HG03066 (cell line): ENCODE measurements around the gene DIPK1B.

ENCODE experiments used
- ATAC-seq: cut with Tn5 transposase; IDR thresholded peaks from one replicate; pipeline ENCODE4 v1.9.1; 2021; ENCODE audit warnings: low read depth; ENCODE audit not compliant: unreplicated experiment

DIPK1B gene

GRCh38 chr9:136718345-136719194 is 6.2 kb downstream of the DIPK1B start:
- ATAC-seq, result no peak

- no peak for ATAC-seq
These were observed 7.0 kb downstream of the DIPK1B start for GRCh38 chr9:136719195-136719880.

DNA sequence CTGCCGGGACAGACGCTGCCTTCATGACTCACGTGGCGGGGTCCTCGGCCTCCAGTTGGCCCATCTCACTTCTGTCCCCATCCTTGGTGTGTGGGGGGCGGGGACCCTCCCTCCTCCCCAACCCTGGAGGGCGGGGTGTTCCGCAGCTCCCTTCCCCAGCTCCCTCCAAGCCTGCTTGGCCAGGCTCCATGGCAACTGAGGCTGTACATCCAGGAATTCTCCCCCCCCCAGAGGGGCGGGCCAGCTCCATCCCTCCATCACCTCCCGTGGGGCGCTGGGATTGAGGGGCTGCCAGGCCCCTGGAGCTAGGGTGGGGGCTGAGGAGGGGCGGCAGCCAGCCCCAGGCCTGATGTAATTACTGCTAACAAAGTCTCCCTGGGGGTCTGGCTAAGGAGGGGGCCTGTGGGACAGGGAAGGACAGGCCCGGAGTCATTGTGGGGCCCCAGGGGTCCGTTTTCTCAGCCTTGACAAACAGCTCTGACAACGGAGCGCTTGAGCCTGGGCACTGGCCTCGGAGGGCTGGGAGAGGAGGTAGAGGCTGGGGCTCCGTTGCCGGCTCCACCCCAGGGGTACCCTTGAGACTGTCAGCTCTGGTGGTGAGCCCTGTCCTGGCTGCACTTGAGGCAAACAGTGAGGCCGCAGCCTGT is 8.0 kb downstream of the DIPK1B start:
- ATAC-seq, result no peak

DNA sequence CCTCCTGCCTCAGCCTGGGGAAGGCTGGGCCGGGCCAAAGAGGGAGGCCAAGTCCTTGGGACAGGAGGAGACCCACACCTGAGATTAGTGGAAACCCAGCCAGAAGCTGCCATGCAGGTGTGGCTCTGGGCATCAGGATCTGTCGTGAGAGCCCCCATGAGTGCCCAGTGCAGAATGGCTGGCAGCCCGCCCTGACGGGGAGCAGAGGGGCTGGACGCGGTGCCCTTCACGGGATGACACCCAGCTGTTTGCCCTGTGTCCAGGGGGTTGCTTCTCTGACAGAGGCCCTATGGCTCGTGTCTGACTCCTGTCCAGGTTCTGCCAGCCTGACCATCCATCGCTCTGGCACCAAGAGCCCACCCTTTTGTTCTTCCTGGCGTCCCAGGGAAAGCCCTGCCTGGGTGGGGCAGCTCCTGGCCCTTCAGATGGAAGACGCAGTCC is 8.5 kb downstream of the DIPK1B start:
- no peak for ATAC-seq

GRCh38 chr9:136721339-136722092 is 9.1 kb downstream of the DIPK1B start:
- ATAC-seq, result no peak

DNA sequence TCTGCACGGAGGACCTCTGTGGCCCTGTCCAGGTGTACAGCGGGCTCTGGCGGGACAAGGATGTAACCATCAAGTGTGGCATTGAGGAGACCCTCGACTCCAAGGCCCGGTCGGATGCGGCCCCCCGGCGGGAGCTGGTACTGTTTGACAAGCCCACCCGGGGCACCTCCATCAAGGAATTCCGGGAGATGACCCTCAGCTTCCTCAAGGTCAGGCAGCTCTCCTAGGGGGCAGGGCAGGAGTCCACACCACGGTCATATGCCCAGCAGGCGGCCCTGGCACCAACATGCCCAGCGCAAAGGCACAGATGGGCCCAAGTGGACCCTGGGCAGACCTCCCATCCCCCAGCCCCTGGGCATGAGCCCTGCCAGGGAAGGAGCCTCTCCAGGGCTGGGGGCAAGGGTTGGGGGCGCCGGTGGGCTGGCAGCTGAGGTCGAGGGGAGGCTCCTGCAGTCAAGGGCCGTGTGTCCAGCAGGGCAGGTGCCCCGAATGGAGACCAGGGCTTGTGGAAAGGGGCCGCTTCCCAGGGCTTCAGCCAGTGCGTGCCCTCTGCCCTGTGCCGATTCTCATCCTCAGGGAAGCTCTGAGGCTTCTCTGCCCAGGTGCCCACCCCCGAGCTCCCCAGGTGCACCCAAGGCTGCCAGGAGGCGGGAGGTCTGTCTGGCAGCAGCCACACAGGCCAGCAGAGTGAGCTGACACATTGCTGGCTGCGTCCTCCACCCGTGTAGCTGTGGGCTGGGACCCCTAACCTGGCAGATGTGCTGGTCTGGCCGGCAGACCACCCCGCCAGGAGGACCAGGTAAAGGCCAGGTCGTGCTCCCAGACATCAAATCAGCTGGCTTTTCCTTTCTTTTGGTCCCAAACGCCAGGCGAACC is 10.0 kb downstream of the DIPK1B start:
- no peak for ATAC-seq

GRCh38 chr9:136722969-136723356 is 10.6 kb downstream of the DIPK1B start:
- no peak for ATAC-seq

DNA sequence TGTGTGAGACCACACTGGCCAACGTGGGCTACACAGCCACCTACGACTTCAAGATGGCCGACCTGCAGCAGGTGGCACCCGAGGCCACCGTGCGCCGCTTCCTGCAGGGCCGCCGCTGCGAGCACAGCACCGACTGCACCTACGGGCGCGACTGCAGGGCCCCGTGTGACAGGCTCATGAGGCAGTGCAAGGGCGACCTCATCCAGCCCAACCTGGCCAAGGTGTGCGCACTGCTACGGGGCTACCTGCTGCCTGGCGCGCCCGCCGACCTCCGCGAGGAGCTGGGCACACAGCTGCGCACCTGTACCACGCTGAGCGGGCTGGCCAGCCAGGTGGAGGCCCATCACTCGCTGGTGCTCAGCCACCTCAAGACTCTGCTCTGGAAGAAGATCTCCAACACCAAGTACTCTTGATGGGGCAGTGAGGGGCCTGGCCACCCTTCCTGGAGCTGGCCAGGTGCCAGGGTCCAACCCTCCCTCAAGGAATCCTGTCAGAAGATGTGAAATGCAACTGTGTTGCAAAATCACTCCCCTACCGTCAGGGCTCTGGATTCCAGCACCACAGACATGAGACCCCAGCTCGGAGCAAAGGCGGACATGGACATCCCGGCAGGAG is 11.1 kb downstream of the DIPK1B start:
- ATAC-seq, result no peak

DNA sequence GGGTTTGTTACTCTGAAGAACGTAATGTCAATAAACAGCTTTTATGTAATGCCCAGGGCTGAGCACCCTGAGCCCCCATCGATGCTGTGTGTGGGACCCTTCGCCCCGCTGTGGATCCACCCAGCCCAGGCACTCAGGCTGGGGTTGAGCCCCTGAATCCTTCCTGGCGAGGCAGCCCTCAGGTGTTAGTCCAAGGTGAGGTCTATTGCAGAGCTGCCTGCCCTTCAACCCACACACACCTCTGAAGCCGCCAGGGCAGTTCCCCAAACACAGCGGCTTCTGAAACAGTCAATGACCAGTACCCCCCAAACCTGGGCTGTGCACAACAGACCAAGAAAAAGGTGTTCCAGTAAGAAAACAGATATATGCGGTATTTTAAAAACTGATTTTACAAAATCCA is 11.6 kb downstream of the DIPK1B start:
- no peak for ATAC-seq

- ATAC-seq, result no peak
These were observed 12.4 kb downstream of the DIPK1B start for GRCh38 chr9:136724772-136725171.

- no peak for ATAC-seq
These were observed 13.2 kb downstream of the DIPK1B start for GRCh38 chr9:136725612-136726011.

- no peak for ATAC-seq
These were observed 13.7 kb downstream of the DIPK1B start for GRCh38 chr9:136726118-136726517.

DNA sequence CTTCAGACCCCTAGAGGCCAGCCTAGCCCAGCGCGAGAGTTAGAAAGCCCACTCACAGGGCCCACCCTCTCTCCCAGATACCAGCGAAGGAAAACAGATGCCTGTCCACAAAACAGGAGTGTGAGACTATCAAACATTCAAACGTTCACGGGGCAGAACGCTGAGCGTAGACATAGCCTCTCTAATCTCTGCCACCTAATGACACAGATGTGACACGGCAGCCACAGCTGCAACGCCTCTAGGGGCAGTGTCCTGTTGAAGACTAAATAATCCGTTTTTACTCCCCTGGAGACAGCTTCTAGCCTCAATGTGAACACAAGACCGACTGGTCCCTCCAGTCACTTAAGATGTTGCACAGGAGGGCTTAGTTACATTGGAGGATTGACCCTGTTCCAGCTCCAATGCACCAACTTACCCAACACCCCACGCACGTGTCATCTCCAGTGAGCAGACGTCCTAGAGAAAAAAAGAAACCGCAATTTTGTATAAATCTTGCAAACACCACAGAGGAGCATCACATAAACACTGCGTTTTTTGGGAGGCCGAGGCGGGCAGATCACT is 14.3 kb downstream of the DIPK1B start:
- ATAC-seq, result no peak

DNA sequence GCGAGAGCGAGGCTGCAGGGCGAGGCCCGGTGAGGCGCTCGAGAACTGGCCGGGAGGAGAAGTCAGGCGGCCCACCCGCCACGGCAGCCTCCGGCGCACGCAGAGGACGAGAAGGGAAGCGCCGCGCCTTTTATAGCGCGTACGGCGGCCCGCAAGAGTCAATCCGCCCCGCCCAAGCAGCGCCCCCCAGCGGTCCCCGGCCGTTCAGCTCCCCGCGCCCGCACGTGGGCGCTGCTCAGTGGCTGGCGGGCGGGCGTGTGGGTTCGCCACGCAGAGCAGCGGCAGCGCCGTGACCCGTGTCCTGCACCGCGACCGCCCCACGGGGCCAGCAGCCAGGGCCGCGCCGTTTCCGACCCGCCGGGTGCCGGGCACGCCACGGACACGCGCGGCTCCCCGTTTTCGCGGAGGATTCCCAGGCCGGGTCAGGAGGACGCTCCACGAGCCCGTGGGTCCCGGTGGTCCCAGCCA is 15.7 kb downstream of the DIPK1B start:
- peak; percentile 71 for ATAC-seq

DNA sequence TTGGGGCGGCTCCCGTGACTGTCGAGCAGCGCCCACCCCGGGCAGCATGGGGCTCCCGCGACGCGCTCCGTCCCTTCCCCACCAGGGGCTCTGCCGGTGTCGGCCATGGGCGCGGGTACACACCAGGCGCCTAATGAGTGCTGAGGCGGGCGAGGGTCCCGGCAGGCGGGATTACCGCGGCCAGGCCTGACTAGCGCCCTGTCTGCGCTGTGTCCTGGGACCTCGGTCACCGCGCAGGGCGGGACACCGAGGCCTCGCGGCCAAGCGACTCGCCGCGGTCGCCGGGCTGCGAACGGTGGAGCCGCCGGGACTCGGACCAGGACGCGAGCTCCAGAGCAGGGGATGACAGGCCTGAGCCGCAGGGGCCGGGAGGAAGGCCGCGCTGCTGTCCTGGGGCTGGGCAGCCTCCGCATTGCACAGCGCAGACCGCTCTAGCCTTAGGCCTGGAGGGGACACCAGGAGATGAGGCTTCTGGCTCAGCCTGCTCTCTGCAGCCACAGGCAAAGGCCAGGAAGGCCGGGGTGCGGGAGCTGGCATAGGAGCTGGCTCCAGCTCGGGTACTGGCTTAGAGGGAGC is 16.3 kb downstream of the DIPK1B start:
- peak; percentile 10 for ATAC-seq

- ATAC-seq, result no peak
These were observed 16.8 kb downstream of the DIPK1B start for GRCh38 chr9:136729144-136729543.

DNA sequence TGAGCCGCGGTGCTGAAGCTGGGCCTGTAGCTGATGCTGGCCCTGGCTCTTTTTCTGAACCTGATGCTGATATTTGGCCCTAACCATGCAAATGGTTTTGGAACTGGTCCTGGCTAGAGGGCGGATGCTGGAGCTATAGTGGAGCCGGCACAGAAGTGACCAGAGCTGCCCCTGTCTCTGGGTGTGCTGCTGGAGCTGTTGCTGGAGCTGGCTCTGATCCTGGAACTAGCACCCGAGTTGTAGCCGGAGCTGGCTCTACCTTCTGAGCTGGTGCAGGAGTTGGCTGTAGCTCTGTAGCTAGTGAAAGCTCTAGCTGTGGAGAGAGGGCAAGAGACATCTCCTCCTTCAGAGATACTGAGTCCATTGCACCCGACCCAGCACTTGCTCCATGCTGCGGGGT is 17.6 kb downstream of the DIPK1B start:
- ATAC-seq, result no peak

DNA sequence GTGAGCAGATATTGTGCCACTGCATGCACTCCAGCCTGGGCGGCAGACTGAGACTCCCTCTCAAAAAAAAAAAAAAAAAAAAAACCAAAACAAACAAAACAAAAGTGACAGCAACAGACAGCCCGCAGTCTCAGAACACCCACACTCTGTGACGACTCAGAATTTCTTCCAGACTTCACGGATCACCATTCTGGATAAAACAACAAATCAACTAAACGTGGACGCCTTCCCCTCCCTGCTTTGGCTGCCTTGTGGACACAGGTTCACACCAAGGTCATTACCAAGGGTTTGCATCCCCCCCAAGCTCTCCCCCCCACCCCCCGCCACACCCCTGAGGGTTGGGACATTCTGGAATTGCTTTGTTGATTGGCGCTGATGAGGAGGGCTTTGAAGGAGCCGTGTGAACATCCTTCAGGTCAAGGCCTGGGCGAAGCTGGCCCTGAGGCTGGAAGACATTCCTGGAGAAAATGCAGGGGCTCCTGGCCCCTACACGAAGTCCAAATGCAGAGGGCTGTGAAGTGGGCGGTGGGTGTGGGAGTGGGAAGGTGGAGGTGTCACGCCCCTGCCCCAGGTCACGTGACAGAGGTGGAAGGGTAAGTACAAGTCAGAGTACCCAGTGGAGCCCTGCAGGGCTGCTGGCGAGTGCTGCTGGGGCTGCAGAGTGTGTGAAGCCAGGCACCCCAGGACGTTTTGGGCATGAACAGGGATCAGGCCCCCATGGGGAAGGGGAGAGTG is 20.2 kb downstream of the DIPK1B start:
- no peak for ATAC-seq
